ENCODE data around the gene PIGN. TPM values are rescaled to one million over a fixed set of nuclear protein-coding genes. Genes with fewer than 3 reads are reported as not detected.

PIGN gene
- total and polyA plus RNA-seq, 2 of the 8 experiments (the other 6 are each of a cell fraction or from before 2014, with no cell fraction given) = 20.9 to 26.3 TPM

GRCh38 chr18:62151068-62151771, 35.6 kb downstream of the PIGN start:
- Histone ChIP-seq H3K56ac (replicated peaks; ENCODE audit: insufficient read length, low read depth, low read length) (no peak overlapping the region), H2AK5ac (ENCODE audit: low read depth, low read length) (no peak overlapping the region; the same call in 1 of the 2 replicates), H3K9me3 (ENCODE audit: insufficient read depth in 2 of 2, low read depth in 1 of 2, low read length in 1 of 2) (no peaks in the 10 kb centered on the region), H4K20me1 (replicated peaks in 1 of 2; ENCODE audit: control insufficient read depth in 1 of 2, insufficient read depth in 2 of 2, low read length in 2 of 2) (no peaks in the 10 kb centered on the region), H3K79me2 (ENCODE audit: control insufficient read depth in 1 of 2, insufficient read depth in 2 of 2, low read length in 2 of 2) (no peaks in the 10 kb centered on the region), H3K79me1 (ENCODE audit: low read depth, low read length) (no peaks in the 10 kb centered on the region), H3K27me3 (replicated peaks in 1 of 4; ENCODE audit: control insufficient read depth in 3 of 4, extremely low read depth in 1 of 4, insufficient read depth in 3 of 4, low read length in 3 of 4) (no peaks in the 10 kb centered on the region), H3K36me3 (ENCODE audit: control insufficient read depth in 2 of 4, insufficient read depth in 4 of 4, low read length in 3 of 4) (no peaks in the 10 kb centered on the region; a peak in 1 of 8 replicates), H3K27ac (ENCODE audit: low read depth, low read length) (no peak overlapping the region), H4K91ac (replicated peaks; ENCODE audit: insufficient read length, low read length) (no peak overlapping the region), H2BK12ac (ENCODE audit: low read depth, low read length) (no peak overlapping the region), H4K8ac (ENCODE audit: extremely low read depth, insufficient read depth, low read length) (no peak overlapping the region), H3K18ac (ENCODE audit: extremely low read depth, low read length) (no peak overlapping the region), H3K23ac (ENCODE audit: insufficient read length) (no peak overlapping the region), H3K9ac (replicated peaks in 1 of 4; ENCODE audit: extremely low read depth in 1 of 4, low read depth in 3 of 4, low read length in 3 of 4) (no peak overlapping the region), H2BK5ac (ENCODE audit: low read depth, low read length) (no peak overlapping the region), H3K4me2 (ENCODE audit: insufficient read depth in 1 of 2, low read depth in 2 of 2, low read length in 2 of 2) (no peak overlapping the region), H3K23me2 (ENCODE audit: low read depth, low read length) (no peaks in the 10 kb centered on the region), H2BK20ac (ENCODE audit: low read length) (no peak overlapping the region), H2BK120ac (replicated peaks; ENCODE audit: low read depth, low read length) (no peak overlapping the region), H3K14ac (ENCODE audit: insufficient read length) (no peak overlapping the region), H3K4me1 (replicated peaks in 1 of 4; ENCODE audit: control insufficient read depth in 3 of 4, insufficient read depth in 4 of 4, low read length in 3 of 4) (no peaks in the 10 kb centered on the region), H2BK15ac (ENCODE audit: low read length) (no peak overlapping the region), H4K5ac (ENCODE audit: insufficient read length, low read depth, low read length) (no peak overlapping the region), H2AFZ (ENCODE audit: low read length) (no peak overlapping the region), H3K4me3 (ENCODE audit: extremely low read depth in 1 of 4, insufficient read depth in 2 of 4, low read depth in 3 of 4, low read length in 4 of 4) (no peak overlapping the region), H3K4ac (replicated peaks; ENCODE audit: insufficient read length, low read depth, low read length) (no peak overlapping the region)
- FAIRE-seq (no peak), DNase-seq (ENCODE audit: low read depth in 1 of 2, low spot score in 2 of 2) (no peak)
- whole genome bisulfite sequencing, 2 experiments (ENCODE audit: extremely low coverage in 1 of 2, insufficient coverage in 1 of 2, insufficient read length in 1 of 2, insufficient replicate concordance in 2 of 2, low coverage in 1 of 2, low lambda C conversion rate in 2 of 2, missing lambda C conversion rate in 1 of 2) = 93% methylated on average over 9 of the region's 9 CpGs; no CpG with 5 or more reads in 1 of the 2 experiments
- TF ChIP-seq EZH2 (IDR thresholded peaks at IDR 0.05; ENCODE audit: low read depth, low read length, severe bottlenecking) (no peak), MAFK (IDR thresholded peaks at IDR 0.05; ENCODE audit: low read depth, low read length) (no peak), TAF1 (IDR thresholded peaks at IDR 0.05; ENCODE audit: low read depth, low read length) (no peak), TCF12 (IDR thresholded peaks at IDR 0.05; ENCODE audit: low read depth, low read length) (no peak)
- ChIA-PET POLR2A (ENCODE audit: partially characterized antibody) (interaction anchor here (1.2 kb wide), 1 partner anchor 36 kb away, joined by 3 read pairs; the partner anchor contains the start of gene RELCH), CTCF (ENCODE audit: partially characterized antibody) (no interaction called here)

Data from H1 (cell line).